GM12865 (cell line): ENCODE results near the gene TGOLN2.
"Not testable (repeated sequence)": the region's sequence is repeated elsewhere in the genome, so short reads cannot be mapped to it uniquely, and the experiment has no call there.

Source experiments
- DNase-seq: peaks from one replicate; pipeline ENCODE4 v3.0.0; 2010; ENCODE audit warnings: low read depth
- H3K4me3 ChIP-seq: 2 replicates; pipeline ENCODE4 v1.5.1; 2011; ENCODE audit warnings: mild to moderate bottlenecking, low read depth, low read length, control low read depth
- TF ChIP-seq, protein P1 (sequence below): IDR thresholded peaks from 2 replicates; pipeline ENCODE4 v1.5.1; 2011; ENCODE audit warnings: low read length, control low read depth, low read depth, inconsistent platforms; ENCODE audit not compliant: insufficient read depth; ENCODE audit errors: missing control alignments

TGOLN2 gene

GRCh38 chr2:85353876-85354285 lies 26.1 kb upstream of the TGOLN2 start:
- DNase-seq, result peak; percentile 22
- peak overlapping the region; percentile 66 for H3K4me3 ChIP-seq

GRCh38 chr2:85347599-85347998 lies 19.8 kb upstream of the TGOLN2 start:
- TF ChIP-seq, protein P1, sequence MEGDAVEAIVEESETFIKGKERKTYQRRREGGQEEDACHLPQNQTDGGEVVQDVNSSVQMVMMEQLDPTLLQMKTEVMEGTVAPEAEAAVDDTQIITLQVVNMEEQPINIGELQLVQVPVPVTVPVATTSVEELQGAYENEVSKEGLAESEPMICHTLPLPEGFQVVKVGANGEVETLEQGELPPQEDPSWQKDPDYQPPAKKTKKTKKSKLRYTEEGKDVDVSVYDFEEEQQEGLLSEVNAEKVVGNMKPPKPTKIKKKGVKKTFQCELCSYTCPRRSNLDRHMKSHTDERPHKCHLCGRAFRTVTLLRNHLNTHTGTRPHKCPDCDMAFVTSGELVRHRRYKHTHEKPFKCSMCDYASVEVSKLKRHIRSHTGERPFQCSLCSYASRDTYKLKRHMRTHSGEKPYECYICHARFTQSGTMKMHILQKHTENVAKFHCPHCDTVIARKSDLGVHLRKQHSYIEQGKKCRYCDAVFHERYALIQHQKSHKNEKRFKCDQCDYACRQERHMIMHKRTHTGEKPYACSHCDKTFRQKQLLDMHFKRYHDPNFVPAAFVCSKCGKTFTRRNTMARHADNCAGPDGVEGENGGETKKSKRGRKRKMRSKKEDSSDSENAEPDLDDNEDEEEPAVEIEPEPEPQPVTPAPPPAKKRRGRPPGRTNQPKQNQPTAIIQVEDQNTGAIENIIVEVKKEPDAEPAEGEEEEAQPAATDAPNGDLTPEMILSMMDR, result no peak
- no peak overlapping the region for H3K4me3 ChIP-seq
- DNase-seq, result no peak

More at GRCh38 chr2:85353876-85354285, 26.1 kb upstream of the TGOLN2 start:
- TF ChIP-seq, protein P1, result no peak

GRCh38 chr2:85344356-85344954 lies 16.7 kb upstream of the TGOLN2 start:
- TF ChIP-seq, protein P1, result no peak
- H3K4me3 ChIP-seq, result no peak overlapping the region
- no peak for DNase-seq

- not testable (repeated sequence) for DNase-seq, H3K4me3 ChIP-seq
These were observed 15.6 kb upstream of the TGOLN2 start for GRCh38 chr2:85343207-85343895.

DNA sequence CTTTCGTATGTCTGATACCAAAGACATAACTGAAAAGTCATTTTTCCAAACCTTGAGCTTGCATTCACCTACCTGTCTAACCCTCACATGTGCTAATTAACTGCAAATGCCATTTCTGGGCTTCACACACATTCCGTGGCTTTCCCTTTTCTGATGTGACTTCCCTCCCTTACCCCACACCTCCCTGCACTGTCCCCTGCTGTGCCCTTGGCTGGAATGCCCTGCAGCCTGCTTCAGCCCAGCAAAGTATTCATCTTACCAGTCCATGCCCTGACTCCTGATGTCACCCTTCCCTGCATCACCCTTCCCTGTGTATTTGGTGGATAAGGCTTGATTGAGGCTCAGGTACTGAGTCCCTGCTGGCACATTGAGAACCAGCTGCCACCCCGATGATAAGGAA lies 14.4 kb upstream of the TGOLN2 start:
- no peak overlapping the region for H3K4me3 ChIP-seq
- DNase-seq, result no peak
- TF ChIP-seq, protein P1, result no peak

DNA sequence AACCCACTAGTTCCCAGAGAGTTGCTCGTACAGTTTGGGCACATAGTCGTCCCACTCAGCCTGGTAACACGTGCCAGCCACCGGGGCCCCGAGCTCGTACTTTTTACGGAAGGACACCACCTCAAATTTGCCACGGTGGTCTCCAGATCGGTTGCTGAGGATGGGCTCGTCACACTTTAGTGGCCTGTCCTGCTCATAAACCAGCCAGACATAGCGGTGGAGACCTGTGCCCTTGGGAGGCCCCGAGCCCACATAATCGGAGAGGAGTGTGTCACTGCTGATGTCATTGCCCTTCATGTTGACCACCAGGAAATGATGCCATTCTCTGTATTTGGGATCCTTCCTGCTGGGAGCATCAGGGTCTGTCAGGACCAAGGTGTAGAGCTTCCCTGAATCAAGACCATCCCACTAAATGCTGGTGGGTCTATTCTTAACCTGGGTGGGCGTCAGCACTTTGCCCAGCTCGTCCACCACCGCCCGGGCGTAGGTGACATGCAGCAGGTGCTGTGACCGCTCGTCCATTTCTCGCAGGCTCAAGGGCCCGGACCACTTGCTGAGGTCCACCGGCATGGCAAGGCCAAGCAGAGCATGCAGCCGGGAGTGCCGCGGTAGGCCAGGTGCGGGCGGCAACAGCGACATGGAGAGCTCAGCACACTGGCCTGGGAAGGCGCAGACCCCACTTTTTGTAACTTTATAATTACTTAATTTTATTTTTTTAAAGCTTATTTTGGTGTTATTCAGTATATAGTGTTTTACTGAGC lies 13.7 kb upstream of the TGOLN2 start:
- no peak overlapping the region for H3K4me3 ChIP-seq
- no peak for DNase-seq
- TF ChIP-seq, protein P1, result no peak

DNA sequence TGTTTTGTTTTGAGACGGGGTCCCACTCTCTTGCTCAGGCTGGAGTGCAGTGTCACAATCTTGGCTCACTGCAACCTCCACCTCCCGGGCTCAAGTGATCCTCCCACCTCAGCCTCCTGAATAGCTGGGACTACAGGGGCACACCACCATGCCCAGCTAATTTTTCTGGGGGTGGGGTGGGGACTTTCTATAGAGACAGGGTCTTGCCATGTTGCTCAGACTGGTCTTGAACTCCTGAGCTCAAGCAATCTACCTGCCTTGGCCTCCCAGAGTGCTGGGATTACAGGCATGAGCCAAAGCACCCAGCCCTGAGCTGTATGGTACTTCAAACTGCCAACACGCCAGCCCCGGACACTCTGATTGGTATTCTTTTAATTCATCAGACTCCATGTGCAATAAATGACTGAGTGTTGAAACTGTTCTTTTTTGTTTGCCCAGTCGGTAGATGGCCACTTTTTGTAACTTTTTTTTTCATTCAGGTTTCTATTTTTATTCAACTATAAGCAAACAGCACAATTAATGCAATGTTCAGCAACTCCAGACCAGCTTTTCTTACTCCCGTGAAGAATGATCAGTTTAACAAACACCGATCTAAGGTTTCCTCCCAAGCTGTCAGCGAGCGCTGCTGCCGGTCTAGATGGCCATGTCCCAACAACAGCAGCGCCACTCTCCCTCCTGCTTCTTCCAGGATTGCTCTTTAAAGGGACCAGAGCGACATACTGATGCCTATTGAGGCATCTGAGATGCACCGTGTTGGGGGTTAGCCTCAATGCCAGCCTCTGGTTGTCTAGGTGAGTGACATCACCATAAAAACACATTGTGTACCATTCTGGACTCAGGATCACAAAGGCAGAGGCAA lies 12.5 kb upstream of the TGOLN2 start:
- no peak overlapping the region for H3K4me3 ChIP-seq
- TF ChIP-seq, protein P1, result no peak
- DNase-seq, result no peak
